PC-3 (cell line): ENCODE results near the gene LTF. TPM values are rescaled to one million over a fixed set of nuclear protein-coding genes. Genes with fewer than 3 reads are reported as not detected.
"Not testable (repeated sequence)": the region's sequence is repeated elsewhere in the genome, so short reads cannot be mapped to it uniquely, and the experiment has no call there.

ENCODE experiments used
- ATAC-seq: fragments of 200-7000 bp; cut with Tn5 transposase; 2 replicates; pipeline ENCODE4 v1.9.1; 2020; ENCODE audit warnings: mild to moderate bottlenecking, moderate library complexity
- BruUV-seq: library from RNA; stranded (reverse); fragments of 400-500 nt; replicated peaks from 2 replicates; lab custom pipeline; 2021; lab: Mats Ljungman, UMichigan
- CTCF ChIA-PET: fragments of 300-600 bp; sonication (Branson Sonifier 250); formaldehyde crosslinking; loops from one replicate; lab custom pipeline; 2022; ENCODE audit warnings: antibody characterized with exemption; lab: Charles Lee
- POLR2A ChIA-PET: fragments of 300-600 bp; sonication (Branson Sonifier 250); formaldehyde crosslinking; loops from one replicate; lab custom pipeline; 2022; ENCODE audit warnings: antibody characterized with exemption; ENCODE audit not compliant: unreplicated experiment; lab: Charles Lee
- DNase-seq: peaks from one replicate; pipeline ENCODE4 v3.0.0-alpha.2; 2015
- H2AFZ ChIP-seq: fragments of 300-600 bp; sonication (generic); 2 replicates; pipeline ENCODE4 v1.6.0; 2016; ENCODE audit warnings: antibody characterized with exemption, low read length
- H3F3A ChIP-seq: fragments of 300-600 bp; sonication (generic); one replicate; pipeline ENCODE4 v1.6.0; 2017; ENCODE audit warnings: antibody characterized with exemption, low read length, control low read depth, mild to moderate bottlenecking; ENCODE audit not compliant: unreplicated experiment
- H3K27ac ChIP-seq: fragments of 300-600 bp; sonication (generic); 2 replicates; pipeline ENCODE4 v1.5.1; 2016; ENCODE audit warnings: mild to moderate bottlenecking, low read length
- H3K27me3 ChIP-seq: fragments of 300-600 bp; sonication (generic); 2 replicates; pipeline ENCODE4 v1.6.1; 2016; ENCODE audit warnings: low read length, mixed read lengths
- H3K36me3 ChIP-seq: fragments of 300-600 bp; sonication (generic); 2 replicates; pipeline ENCODE4 v1.6.1; 2016; ENCODE audit warnings: low read depth, mixed run types, low read length, mixed read lengths
- H3K4me1 ChIP-seq: fragments of 300-600 bp; sonication (generic); 2 replicates; pipeline ENCODE4 v1.5.1; 2016; ENCODE audit warnings: low read length; ENCODE audit not compliant: insufficient read depth
- H3K4me2 ChIP-seq: fragments of 300-600 bp; sonication (generic); 2 replicates; pipeline ENCODE4 v1.6.0; 2016; ENCODE audit warnings: low read length
- H3K4me3 ChIP-seq: fragments of 300-600 bp; sonication (generic); 2 replicates; pipeline ENCODE4 v1.5.1; 2016; ENCODE audit warnings: mild to moderate bottlenecking, low read length, mixed read lengths
- H3K79me2 ChIP-seq: fragments of 300-600 bp; sonication (generic); 2 replicates; pipeline ENCODE4 v1.6.1; 2017; ENCODE audit warnings: low read length, mixed read lengths
- H3K9ac ChIP-seq: fragments of 300-600 bp; sonication (generic); 2 replicates; pipeline ENCODE4 v1.6.0; 2016; ENCODE audit warnings: mild to moderate bottlenecking, low read length
- H3K9me2 ChIP-seq: fragments of 300-600 bp; sonication (generic); replicated peaks from 2 replicates; pipeline ENCODE4 v1.6.1; 2016; ENCODE audit warnings: mixed run types, low read length, mixed read lengths
- H3K9me3 ChIP-seq: fragments of 300-600 bp; sonication (generic); 2 replicates; pipeline ENCODE4 v1.6.1; 2016; ENCODE audit warnings: low read length, mixed read lengths
- H4K20me1 ChIP-seq: fragments of 300-600 bp; sonication (generic); 2 replicates; pipeline ENCODE4 v1.6.1; 2016; ENCODE audit warnings: low read length, mixed read lengths
- CTCF ChIP-seq: fragments of 300-600 bp; sonication (generic); conservative IDR thresholded peaks from 2 replicates; pipeline ENCODE4 v1.5.1; 2017; ENCODE audit warnings: antibody characterized with exemption, low read depth, mild to moderate bottlenecking, low read length
- EZH2 ChIP-seq: fragments of 300-600 bp; sonication (generic); IDR thresholded peaks from one replicate; pipeline ENCODE4 v1.6.1; 2017; ENCODE audit warnings: antibody characterized with exemption, mild to moderate bottlenecking, low read length; ENCODE audit not compliant: unreplicated experiment
- EZH2phosphoT487 ChIP-seq: fragments of 300-600 bp; sonication (generic); IDR thresholded peaks from 2 replicates; pipeline ENCODE4 v1.6.1; 2018; ENCODE audit warnings: mild to moderate bottlenecking, antibody characterized with exemption, low read length, borderline replicate concordance
- intact Hi-C: fragments of 100-400 bp; cut with micrococcal nuclease; formaldehyde crosslinking; loops from 2 replicates; pipeline ENCODE4 v1.9.0; 2023
- total RNA-seq: library from RNA; depleted of rRNA; stranded (reverse); fragments of >200 nt; gene quantifications from 2 replicates; pipeline ENCODE4 v1.2.3, GENCODE V29; 2014

The LTF gene
- total RNA-seq, 1 experiment from 2014 or later = not detected

- H3K9me3 ChIP-seq = no peaks in the 10 kb centered on the region
- peaks cover 20% of the 10 kb centered on the region for H3K4me1 ChIP-seq
- H3K4me3 ChIP-seq = no peak overlapping the region
- H2AFZ ChIP-seq = no peak overlapping the region
- ChIA-PET CTCF (interaction anchor here (0.5 to 1.3 kb wide), 3 partner anchors 42 to 220 kb away, joined by 3 to 6 read pairs (median 4); no protein-coding TSS in a partner anchor), POLR2A (no interaction called here)
- no peaks in the 10 kb centered on the region for H3K9me2 ChIP-seq
- no peaks in the 10 kb centered on the region for H4K20me1 ChIP-seq
- H3K27me3 ChIP-seq = no peaks in the 10 kb centered on the region
- H3K36me3 ChIP-seq = no peaks in the 10 kb centered on the region
- intact Hi-C loops = no loop called here
- H3F3A ChIP-seq = no peaks in the 10 kb centered on the region
- DNase-seq (peak; percentile 45), ATAC-seq (peak; percentile 47; the same call in 1 of the 2 replicates)
- TF ChIP-seq CTCF (peak; percentile 61), EZH2 (no peak)
- no peak overlapping the region for H3K9ac ChIP-seq
- no peak overlapping the region for H3K4me2 ChIP-seq
- BruUV-seq = no TSS peak
- H3K79me2 ChIP-seq = no peaks in the 10 kb centered on the region
- H3K27ac ChIP-seq = no peak overlapping the region
These were observed 32.2 kb upstream of the LTF start for GRCh38 chr3:46496746-46497555.

GRCh38 chr3:46495901-46496456 is 31.3 kb upstream of the LTF start:
- peaks cover 19% of the 10 kb centered on the region for H3K4me1 ChIP-seq
- H3K27me3 ChIP-seq = no peaks in the 10 kb centered on the region
- H3K27ac ChIP-seq = peak overlapping the region; percentile 15; the same call in 1 of the 2 replicates
- no TSS peak for BruUV-seq
- CTCF ChIA-PET = interaction anchor here (1.3 kb wide), 1 partner anchor 62 kb away, joined by 6 read pairs; no protein-coding TSS in a partner anchor
- H3F3A ChIP-seq = no peaks in the 10 kb centered on the region
- H3K79me2 ChIP-seq = no peaks in the 10 kb centered on the region
- H3K36me3 ChIP-seq = no peaks in the 10 kb centered on the region
- H3K9me3 ChIP-seq = no peaks in the 10 kb centered on the region
- no peak overlapping the region for H3K9ac ChIP-seq
- ATAC-seq (peak; percentile 64), DNase-seq (peak; percentile 64)
- peak overlapping the region; percentile 24 for H3K4me2 ChIP-seq
- no peaks in the 10 kb centered on the region for H4K20me1 ChIP-seq
- TF ChIP-seq CTCF (no peak), EZH2 (no peak), EZH2phosphoT487 (no peak)
- H3K9me2 ChIP-seq = no peaks in the 10 kb centered on the region
- intact Hi-C loops = no loop called here
- no peak overlapping the region for H3K4me3 ChIP-seq
- peak overlapping the region; percentile 50 for H2AFZ ChIP-seq
- POLR2A ChIA-PET = no interaction called here

GRCh38 chr3:46494491-46494890 is 29.8 kb upstream of the LTF start:
- POLR2A ChIA-PET, H3K9ac ChIP-seq, H3K27ac ChIP-seq, intact Hi-C loops, H3K4me3 ChIP-seq, H3K79me2 ChIP-seq, H3F3A ChIP-seq, DNase-seq, H2AFZ ChIP-seq, H3K36me3 ChIP-seq, H3K27me3 ChIP-seq, H3K9me2 ChIP-seq, ATAC-seq, H4K20me1 ChIP-seq, CTCF ChIA-PET, BruUV-seq, H3K9me3 ChIP-seq, H3K4me2 ChIP-seq: not testable (repeated sequence)
- H3K4me1 ChIP-seq = peaks cover 17% of the 10 kb centered on the region
